GM23338 (cell line): ENCODE measurements around the gene DAPK2. TPM values are rescaled to one million over a fixed set of nuclear protein-coding genes. Genes with fewer than 3 reads are reported as not detected.

Experiments used
- ATAC-seq: fragments of 200-7000 bp; cut with Tn5 transposase; 3 replicates; pipeline ENCODE4 v1.9.1; 2020
- DNase-seq: peaks from one replicate; pipeline ENCODE4 v3.0.0-alpha.2; 2015; ENCODE audit warnings: low spot score
- H2AFZ ChIP-seq: fragments of 200-600 bp; sonication (generic); 2 replicates; pipeline ENCODE4 v1.8.0; 2016; ENCODE audit warnings: antibody characterized with exemption, mild to moderate bottlenecking, moderate library complexity
- H3F3A ChIP-seq: fragments of 200-600 bp; sonication (generic); replicated peaks from 2 replicates; pipeline ENCODE4 v1.8.0; 2017; ENCODE audit warnings: antibody characterized with exemption, mixed run types, low read depth
- H3K27ac ChIP-seq: fragments of 200-600 bp; sonication (generic); 2 replicates; pipeline ENCODE4 v1.6.1; 2016; ENCODE audit warnings: low read depth
- H3K27me3 ChIP-seq: fragments of 200-600 bp; sonication (generic); 2 replicates; pipeline ENCODE4 v1.8.0; 2016; ENCODE audit warnings: mild to moderate bottlenecking, mixed run types, moderate library complexity; ENCODE audit not compliant: insufficient read depth
- H3K36me3 ChIP-seq: fragments of 200-600 bp; sonication (generic); 2 replicates; pipeline ENCODE4 v1.8.0; 2016; ENCODE audit warnings: mild to moderate bottlenecking; ENCODE audit not compliant: insufficient read depth
- H3K4me1 ChIP-seq: fragments of 200-600 bp; sonication (generic); 2 replicates; pipeline ENCODE4 v1.8.0; 2016; ENCODE audit warnings: mild to moderate bottlenecking, moderate library complexity; ENCODE audit not compliant: insufficient read depth
- H3K4me2 ChIP-seq: fragments of 200-600 bp; sonication (generic); 2 replicates; pipeline ENCODE4 v1.7.1; 2017; ENCODE audit warnings: mixed run types
- H3K4me3 ChIP-seq: fragments of 200-600 bp; sonication (generic); 2 replicates; pipeline ENCODE4 v1.6.1; 2016; ENCODE audit warnings: mixed run types
- H3K79me2 ChIP-seq: fragments of 200-600 bp; sonication (generic); replicated peaks from 2 replicates; pipeline ENCODE4 v1.8.0; 2017; ENCODE audit warnings: mild to moderate bottlenecking; ENCODE audit not compliant: insufficient read depth
- H3K9me2 ChIP-seq: fragments of 200-600 bp; sonication (generic); 2 replicates; pipeline ENCODE4 v1.8.0; 2017; ENCODE audit not compliant: insufficient read depth
- H4K20me1 ChIP-seq: fragments of 200-600 bp; sonication (generic); replicated peaks from 2 replicates; pipeline ENCODE4 v1.8.0; 2017; ENCODE audit warnings: mild to moderate bottlenecking; ENCODE audit not compliant: insufficient read depth
- H3K27ac Mint-ChIP-seq: 2 replicates; pipeline ENCODE4 v1.8.0; 2020; ENCODE audit warnings: inconsistent platforms, mild to moderate bottlenecking, moderate library complexity, mixed read lengths
- H3K27me3 Mint-ChIP-seq: 3 replicates; pipeline ENCODE4 v1.8.0; 2022; ENCODE audit warnings: low read depth, mild to moderate bottlenecking, moderate library complexity, mixed read lengths, inconsistent platforms; ENCODE audit not compliant: insufficient read depth, poor library complexity
- H3K36me3 Mint-ChIP-seq: 3 replicates; pipeline ENCODE4 v1.8.0; 2021; ENCODE audit warnings: low read depth, mild to moderate bottlenecking, inconsistent platforms, moderate library complexity, mixed read lengths
- H3K4me1 Mint-ChIP-seq: 3 replicates; pipeline ENCODE4 v1.8.0; 2020; ENCODE audit warnings: mild to moderate bottlenecking, inconsistent platforms, mixed read lengths
- H3K4me3 Mint-ChIP-seq: 3 replicates; pipeline ENCODE4 v1.8.0; 2021; ENCODE audit warnings: moderate library complexity, mild to moderate bottlenecking, inconsistent platforms, mixed read lengths
- H3K9me3 Mint-ChIP-seq: 3 replicates; pipeline ENCODE4 v1.8.0; 2020; ENCODE audit warnings: moderate library complexity, mild to moderate bottlenecking, inconsistent platforms, mixed read lengths
- CREB1 ChIP-seq: fragments of 250-450 bp; sonication (Bioruptor Pico); IDR thresholded peaks from 2 replicates; pipeline ENCODE4 v1.5.0; 2020; ENCODE audit warnings: low read depth, mild to moderate bottlenecking, moderate library complexity
- EZH2 ChIP-seq: fragments of 200-600 bp; sonication (generic); IDR thresholded peaks from one replicate; pipeline ENCODE4 v1.8.0; 2017; ENCODE audit warnings: antibody characterized with exemption, mild to moderate bottlenecking, low read depth; ENCODE audit not compliant: unreplicated experiment
- EZH2phosphoT487 ChIP-seq: fragments of 200-600 bp; sonication (generic); IDR thresholded peaks from one replicate; pipeline ENCODE4 v1.8.1; 2018; ENCODE audit warnings: antibody characterized with exemption; ENCODE audit not compliant: unreplicated experiment
- JUNB ChIP-seq: IDR thresholded peaks from one replicate; pipeline ENCODE4 v1.6.1; 2016; ENCODE audit warnings: antibody characterized with exemption; ENCODE audit not compliant: unreplicated experiment
- NANOG ChIP-seq: IDR thresholded peaks from 2 replicates; pipeline ENCODE4 v1.6.1; 2016; ENCODE audit warnings: antibody characterized with exemption, borderline replicate concordance
- POLR2AphosphoS5 ChIP-seq: IDR thresholded peaks from 2 replicates; pipeline ENCODE4 v1.6.1; 2016; ENCODE audit warnings: antibody characterized with exemption, low read depth
- STAT1 ChIP-seq: IDR thresholded peaks from one replicate; pipeline ENCODE4 v1.6.1; 2016; ENCODE audit warnings: antibody characterized with exemption; ENCODE audit not compliant: unreplicated experiment
- ZNF114 ChIP-seq: fragments of 250-450 bp; sonication (Bioruptor Pico); IDR thresholded peaks from 2 replicates; pipeline ENCODE4 v1.5.0; 2020; ENCODE audit warnings: mild to moderate bottlenecking, moderate library complexity
- ZNF331 ChIP-seq: fragments of 250-450 bp; sonication (Bioruptor Pico); IDR thresholded peaks from 2 replicates; pipeline ENCODE4 v1.5.0; 2020; ENCODE audit warnings: low read depth, mild to moderate bottlenecking, moderate library complexity
- polyA plus RNA-seq: library from polyadenylated mRNA; unstranded; fragments of >200 nt; fragmentation: Nextera tagmentation; extraction: Ambion mirVana; gene quantifications from 2 replicates; pipeline ENCODE4 v1.2.1, GENCODE V29; 2016
- total RNA-seq: library from RNA; depleted of rRNA; stranded (reverse); fragments of >200 nt; shearing (Covaris generic); gene quantifications from 2 replicates; pipeline ENCODE4 v1.2.3, GENCODE V29; 2014
- TF ChIP-seq, protein P1 (sequence below): IDR thresholded peaks from one replicate; pipeline ENCODE4 v1.6.1; 2018; ENCODE audit warnings: antibody characterized with exemption; ENCODE audit not compliant: unreplicated experiment
- TF ChIP-seq, protein P2 (sequence below), 2 experiments: fragments of 200-600 bp in 1 of 2; sonication (generic) in 1 of 2; conservative IDR thresholded peaks; 2 replicates each; pipeline versions ENCODE4 v1.5.1 to v1.6.1; 2016 to 2017; ENCODE audit warnings: antibody characterized with exemption in 2 of 2, low read depth in 2 of 2, mild to moderate bottlenecking in 2 of 2, moderate library complexity in 1 of 2
- TF ChIP-seq, protein P3 (sequence below): fragments of 250-450 bp; sonication (Bioruptor Pico); IDR thresholded peaks from 2 replicates; pipeline ENCODE4 v1.5.0; 2020; ENCODE audit warnings: mild to moderate bottlenecking, moderate library complexity
- TF ChIP-seq, protein P4 (sequence below): IDR thresholded peaks from 2 replicates; pipeline ENCODE4 v1.6.1; 2016; ENCODE audit warnings: antibody characterized with exemption

Gene DAPK2
- total and polyA plus RNA-seq, 2 experiments from 2014 or later = 1.6 to 3.1 TPM

DNA sequence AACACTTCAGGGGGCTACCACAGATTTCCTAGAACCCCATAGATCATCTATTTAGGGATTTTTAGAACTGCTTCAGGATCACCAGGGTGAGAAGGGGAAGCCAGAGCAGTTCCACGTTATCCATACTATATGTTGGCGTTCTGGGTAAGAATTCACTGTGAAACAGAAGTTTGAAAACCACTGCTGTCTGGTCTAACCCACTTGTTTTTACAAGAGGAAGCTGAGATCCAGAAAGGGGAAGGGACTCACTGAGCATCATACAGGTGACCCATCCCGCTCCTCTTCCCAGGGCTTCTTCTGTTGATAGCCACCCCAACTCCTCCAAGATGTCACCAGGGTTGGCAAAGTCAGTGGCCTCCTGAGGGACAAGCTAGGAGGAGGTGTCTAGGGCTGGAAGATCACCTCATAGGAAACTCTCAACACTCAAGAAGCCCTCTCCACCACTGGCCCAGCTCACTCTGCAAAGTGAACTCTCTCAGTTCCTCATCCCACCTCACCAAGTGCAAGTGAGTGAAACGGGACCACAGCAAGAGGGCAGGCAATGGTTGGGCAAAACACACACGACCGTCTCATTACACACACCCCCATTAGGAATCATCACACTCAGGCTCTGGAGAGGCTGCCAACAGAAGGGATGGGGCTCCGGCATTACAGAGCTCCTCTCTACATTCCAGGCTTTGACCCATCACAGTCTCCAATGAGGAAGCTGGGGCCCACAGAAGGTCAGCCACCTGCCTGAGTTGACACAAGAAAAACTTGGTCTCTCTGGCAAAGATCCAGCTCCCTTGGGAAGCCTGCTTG, 1.8 kb downstream of the DAPK2 start:
- Histone ChIP-seq H3K27me3 (peaks cover 38% of the 10 kb centered on the region), H3K4me3 (no peak overlapping the region), H3K36me3 (no peaks in the 10 kb centered on the region), H4K20me1 (no peaks in the 10 kb centered on the region), H3K27ac (no peak overlapping the region), H2AFZ (no peak overlapping the region), H3K79me2 (no peaks in the 10 kb centered on the region), H3K4me2 (no peak overlapping the region), H3K9me2 (no peaks in the 10 kb centered on the region), H3F3A (no peaks in the 10 kb centered on the region), H3K4me1 (peaks cover 5% of the 10 kb centered on the region; the same call in 1 of the 2 replicates)
- Mint-ChIP-seq H3K9me3 (no peaks in the 10 kb centered on the region; the same call in 2 of the 3 replicates), H3K27ac (no peak overlapping the region), H3K36me3 (no peaks in the 10 kb centered on the region), H3K27me3 (peaks cover 29% of the 10 kb centered on the region), H3K4me1 (peaks cover 7% of the 10 kb centered on the region; the same call in 2 of the 3 replicates), H3K4me3 (peak overlapping the region; percentile 69; the same call in 1 of the 3 replicates)
- DNase-seq = no peak
- no peak for TF ChIP-seq NANOG
- TF ChIP-seq, protein P1, sequence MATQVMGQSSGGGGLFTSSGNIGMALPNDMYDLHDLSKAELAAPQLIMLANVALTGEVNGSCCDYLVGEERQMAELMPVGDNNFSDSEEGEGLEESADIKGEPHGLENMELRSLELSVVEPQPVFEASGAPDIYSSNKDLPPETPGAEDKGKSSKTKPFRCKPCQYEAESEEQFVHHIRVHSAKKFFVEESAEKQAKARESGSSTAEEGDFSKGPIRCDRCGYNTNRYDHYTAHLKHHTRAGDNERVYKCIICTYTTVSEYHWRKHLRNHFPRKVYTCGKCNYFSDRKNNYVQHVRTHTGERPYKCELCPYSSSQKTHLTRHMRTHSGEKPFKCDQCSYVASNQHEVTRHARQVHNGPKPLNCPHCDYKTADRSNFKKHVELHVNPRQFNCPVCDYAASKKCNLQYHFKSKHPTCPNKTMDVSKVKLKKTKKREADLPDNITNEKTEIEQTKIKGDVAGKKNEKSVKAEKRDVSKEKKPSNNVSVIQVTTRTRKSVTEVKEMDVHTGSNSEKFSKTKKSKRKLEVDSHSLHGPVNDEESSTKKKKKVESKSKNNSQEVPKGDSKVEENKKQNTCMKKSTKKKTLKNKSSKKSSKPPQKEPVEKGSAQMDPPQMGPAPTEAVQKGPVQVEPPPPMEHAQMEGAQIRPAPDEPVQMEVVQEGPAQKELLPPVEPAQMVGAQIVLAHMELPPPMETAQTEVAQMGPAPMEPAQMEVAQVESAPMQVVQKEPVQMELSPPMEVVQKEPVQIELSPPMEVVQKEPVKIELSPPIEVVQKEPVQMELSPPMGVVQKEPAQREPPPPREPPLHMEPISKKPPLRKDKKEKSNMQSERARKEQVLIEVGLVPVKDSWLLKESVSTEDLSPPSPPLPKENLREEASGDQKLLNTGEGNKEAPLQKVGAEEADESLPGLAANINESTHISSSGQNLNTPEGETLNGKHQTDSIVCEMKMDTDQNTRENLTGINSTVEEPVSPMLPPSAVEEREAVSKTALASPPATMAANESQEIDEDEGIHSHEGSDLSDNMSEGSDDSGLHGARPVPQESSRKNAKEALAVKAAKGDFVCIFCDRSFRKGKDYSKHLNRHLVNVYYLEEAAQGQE = no peak
- no peak for TF ChIP-seq ZNF114 (CRISPR knock-in tag)
- TF ChIP-seq STAT1 = no peak
- no peak for TF ChIP-seq EZH2phosphoT487
- TF ChIP-seq, protein P2, sequence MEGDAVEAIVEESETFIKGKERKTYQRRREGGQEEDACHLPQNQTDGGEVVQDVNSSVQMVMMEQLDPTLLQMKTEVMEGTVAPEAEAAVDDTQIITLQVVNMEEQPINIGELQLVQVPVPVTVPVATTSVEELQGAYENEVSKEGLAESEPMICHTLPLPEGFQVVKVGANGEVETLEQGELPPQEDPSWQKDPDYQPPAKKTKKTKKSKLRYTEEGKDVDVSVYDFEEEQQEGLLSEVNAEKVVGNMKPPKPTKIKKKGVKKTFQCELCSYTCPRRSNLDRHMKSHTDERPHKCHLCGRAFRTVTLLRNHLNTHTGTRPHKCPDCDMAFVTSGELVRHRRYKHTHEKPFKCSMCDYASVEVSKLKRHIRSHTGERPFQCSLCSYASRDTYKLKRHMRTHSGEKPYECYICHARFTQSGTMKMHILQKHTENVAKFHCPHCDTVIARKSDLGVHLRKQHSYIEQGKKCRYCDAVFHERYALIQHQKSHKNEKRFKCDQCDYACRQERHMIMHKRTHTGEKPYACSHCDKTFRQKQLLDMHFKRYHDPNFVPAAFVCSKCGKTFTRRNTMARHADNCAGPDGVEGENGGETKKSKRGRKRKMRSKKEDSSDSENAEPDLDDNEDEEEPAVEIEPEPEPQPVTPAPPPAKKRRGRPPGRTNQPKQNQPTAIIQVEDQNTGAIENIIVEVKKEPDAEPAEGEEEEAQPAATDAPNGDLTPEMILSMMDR (conservative IDR thresholded peaks at IDR 0.05; ENCODE audit: low read depth in 2 of 2) = no peak
- TF ChIP-seq JUNB = no peak
- TF ChIP-seq, protein P3, sequence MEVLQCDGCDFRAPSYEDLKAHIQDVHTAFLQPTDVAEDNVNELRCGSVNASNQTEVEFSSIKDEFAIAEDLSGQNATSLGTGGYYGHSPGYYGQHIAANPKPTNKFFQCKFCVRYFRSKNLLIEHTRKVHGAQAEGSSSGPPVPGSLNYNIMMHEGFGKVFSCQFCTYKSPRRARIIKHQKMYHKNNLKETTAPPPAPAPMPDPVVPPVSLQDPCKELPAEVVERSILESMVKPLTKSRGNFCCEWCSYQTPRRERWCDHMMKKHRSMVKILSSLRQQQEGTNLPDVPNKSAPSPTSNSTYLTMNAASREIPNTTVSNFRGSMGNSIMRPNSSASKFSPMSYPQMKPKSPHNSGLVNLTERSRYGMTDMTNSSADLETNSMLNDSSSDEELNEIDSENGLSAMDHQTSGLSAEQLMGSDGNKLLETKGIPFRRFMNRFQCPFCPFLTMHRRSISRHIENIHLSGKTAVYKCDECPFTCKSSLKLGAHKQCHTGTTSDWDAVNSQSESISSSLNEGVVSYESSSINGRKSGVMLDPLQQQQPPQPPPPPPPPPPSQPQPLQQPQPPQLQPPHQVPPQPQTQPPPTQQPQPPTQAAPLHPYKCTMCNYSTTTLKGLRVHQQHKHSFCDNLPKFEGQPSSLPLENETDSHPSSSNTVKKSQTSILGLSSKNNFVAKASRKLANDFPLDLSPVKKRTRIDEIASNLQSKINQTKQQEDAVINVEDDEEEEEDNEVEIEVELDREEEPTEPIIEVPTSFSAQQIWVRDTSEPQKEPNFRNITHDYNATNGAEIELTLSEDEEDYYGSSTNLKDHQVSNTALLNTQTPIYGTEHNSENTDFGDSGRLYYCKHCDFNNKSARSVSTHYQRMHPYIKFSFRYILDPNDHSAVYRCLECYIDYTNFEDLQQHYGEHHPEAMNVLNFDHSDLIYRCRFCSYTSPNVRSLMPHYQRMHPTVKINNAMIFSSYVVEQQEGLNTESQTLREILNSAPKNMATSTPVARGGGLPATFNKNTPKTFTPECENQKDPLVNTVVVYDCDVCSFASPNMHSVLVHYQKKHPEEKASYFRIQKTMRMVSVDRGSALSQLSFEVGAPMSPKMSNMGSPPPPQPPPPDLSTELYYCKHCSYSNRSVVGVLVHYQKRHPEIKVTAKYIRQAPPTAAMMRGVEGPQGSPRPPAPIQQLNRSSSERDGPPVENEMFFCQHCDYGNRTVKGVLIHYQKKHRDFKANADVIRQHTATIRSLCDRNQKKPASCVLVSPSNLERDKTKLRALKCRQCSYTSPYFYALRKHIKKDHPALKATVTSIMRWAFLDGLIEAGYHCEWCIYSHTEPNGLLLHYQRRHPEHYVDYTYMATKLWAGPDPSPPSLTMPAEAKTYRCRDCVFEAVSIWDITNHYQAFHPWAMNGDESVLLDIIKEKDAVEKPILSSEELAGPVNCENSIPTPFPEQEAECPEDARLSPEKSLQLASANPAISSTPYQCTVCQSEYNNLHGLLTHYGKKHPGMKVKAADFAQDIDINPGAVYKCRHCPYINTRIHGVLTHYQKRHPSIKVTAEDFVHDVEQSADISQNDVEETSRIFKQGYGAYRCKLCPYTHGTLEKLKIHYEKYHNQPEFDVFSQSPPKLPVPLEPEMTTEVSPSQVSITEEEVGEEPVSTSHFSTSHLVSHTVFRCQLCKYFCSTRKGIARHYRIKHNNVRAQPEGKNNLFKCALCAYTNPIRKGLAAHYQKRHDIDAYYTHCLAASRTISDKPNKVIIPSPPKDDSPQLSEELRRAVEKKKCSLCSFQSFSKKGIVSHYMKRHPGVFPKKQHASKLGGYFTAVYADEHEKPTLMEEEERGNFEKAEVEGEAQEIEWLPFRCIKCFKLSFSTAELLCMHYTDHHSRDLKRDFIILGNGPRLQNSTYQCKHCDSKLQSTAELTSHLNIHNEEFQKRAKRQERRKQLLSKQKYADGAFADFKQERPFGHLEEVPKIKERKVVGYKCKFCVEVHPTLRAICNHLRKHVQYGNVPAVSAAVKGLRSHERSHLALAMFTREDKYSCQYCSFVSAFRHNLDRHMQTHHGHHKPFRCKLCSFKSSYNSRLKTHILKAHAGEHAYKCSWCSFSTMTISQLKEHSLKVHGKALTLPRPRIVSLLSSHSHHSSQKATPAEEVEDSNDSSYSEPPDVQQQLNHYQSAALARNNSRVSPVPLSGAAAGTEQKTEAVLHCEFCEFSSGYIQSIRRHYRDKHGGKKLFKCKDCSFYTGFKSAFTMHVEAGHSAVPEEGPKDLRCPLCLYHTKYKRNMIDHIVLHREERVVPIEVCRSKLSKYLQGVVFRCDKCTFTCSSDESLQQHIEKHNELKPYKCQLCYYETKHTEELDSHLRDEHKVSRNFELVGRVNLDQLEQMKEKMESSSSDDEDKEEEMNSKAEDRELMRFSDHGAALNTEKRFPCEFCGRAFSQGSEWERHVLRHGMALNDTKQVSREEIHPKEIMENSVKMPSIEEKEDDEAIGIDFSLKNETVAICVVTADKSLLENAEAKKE (CRISPR knock-in tag) = no peak
- TF ChIP-seq, protein P4, sequence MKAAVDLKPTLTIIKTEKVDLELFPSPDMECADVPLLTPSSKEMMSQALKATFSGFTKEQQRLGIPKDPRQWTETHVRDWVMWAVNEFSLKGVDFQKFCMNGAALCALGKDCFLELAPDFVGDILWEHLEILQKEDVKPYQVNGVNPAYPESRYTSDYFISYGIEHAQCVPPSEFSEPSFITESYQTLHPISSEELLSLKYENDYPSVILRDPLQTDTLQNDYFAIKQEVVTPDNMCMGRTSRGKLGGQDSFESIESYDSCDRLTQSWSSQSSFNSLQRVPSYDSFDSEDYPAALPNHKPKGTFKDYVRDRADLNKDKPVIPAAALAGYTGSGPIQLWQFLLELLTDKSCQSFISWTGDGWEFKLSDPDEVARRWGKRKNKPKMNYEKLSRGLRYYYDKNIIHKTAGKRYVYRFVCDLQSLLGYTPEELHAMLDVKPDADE = no peak
- no peak for TF ChIP-seq CREB1 (CRISPR knock-in tag)
- TF ChIP-seq ZNF331 (CRISPR knock-in tag) = no peak
- TF ChIP-seq EZH2 = no peak
- no peak for TF ChIP-seq POLR2AphosphoS5
- ATAC-seq = no peak
